HG03064 (cell line): ENCODE data around the gene TRIM67.
A peak's percentile ranks its signal among the peaks of the same experiment; 100 is the strongest.
"Not testable (repeated sequence)": the region's sequence is repeated elsewhere in the genome, so short reads cannot be mapped to it uniquely, and the experiment has no call there.

ENCODE experiments used
- ATAC-seq: cut with Tn5 transposase; IDR thresholded peaks from one replicate; pipeline ENCODE4 v1.9.1; 2021; ENCODE audit warnings: low read depth; ENCODE audit not compliant: unreplicated experiment

TRIM67 gene

DNA sequence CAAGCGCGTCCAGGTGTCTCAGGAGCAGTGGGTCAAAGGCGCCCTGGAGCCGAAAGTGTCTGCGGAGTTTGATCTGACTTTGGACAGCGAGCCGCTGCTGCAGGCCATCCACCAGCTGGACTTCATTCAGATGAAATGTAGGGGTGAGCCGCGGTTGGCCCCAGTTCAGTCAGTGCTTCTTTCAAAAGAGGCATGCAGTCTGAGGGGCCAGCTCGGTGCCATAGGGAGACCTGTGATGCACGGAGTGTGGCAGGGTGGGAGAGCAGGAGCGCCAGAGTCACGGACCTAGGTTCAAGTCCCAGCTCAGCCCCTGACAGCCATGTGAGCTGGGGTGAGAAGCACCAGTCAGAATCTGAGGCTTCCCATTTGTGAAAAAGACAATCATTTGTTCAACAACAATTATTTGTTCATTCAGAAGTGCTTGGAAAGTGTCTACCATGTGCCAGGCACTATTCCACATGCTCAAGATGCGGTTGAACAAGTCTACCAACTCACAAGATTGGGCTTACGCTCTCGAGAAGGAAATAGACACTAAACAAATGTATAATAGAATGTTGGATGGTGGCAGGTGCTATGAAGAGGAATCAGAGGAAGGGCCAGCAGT lies 39.6 kb downstream of the TRIM67 start:
- no peak for ATAC-seq

GRCh38 chr1:231201979-231202633 lies 40.2 kb downstream of the TRIM67 start:
- ATAC-seq, result no peak

DNA sequence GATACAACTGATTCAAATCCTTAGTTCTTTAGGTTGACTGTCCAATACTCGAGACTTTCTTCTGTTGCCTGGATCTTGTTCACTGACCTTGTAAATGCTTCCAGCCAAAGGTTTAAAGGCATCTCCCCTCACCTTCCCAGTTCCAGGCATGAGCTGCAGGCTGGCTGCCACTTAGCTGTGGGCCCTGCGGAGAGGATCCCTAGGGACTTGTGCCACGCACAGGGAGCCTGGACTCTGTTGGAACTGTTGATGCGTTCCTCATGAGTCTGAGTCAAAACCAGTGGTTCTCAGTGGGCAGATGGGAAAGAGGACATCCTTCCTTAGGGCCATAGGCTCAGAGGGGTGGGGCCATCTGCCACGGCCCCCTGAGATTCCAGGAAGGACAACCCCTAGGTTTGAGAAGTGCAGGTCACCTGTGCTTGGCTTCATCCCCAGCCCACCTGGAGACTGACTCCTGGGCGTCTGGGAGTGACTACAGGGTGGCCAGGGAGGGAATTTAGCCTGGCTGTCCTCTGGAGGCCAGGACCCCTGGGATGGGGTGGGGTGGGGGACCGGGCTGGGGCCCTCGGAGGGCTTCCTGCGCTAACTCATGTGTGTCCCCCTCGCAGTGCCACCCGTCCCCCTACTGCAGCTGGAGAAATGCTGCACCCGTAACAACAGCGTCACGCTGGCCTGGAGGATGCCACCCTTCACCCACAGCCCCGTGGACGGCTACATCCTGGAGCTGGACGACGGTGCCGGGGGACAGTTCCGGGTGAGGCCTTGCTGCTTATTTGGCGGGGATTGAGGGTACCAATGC lies 41.6 kb downstream of the TRIM67 start:
- ATAC-seq, result no peak

DNA sequence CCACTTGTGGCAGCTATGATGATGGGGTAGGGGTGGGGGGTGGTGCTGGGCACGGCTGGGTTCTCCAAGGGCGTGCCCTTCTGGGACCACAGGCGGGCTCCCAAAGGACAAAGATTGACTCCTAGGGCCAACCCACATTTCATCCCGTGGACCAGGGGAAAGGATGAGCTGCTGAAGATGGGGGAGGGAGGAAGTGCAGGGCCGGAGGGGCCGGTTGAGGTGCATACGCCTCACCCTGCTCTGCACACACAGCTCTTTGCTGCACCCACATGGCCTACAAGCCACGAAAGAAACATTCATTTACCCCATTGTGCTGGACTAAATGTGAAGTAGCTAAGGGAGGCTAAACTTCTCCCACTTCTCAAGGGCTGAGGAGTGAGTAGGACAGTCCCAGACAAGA lies 45.0 kb downstream of the TRIM67 start:
- no peak for ATAC-seq

DNA sequence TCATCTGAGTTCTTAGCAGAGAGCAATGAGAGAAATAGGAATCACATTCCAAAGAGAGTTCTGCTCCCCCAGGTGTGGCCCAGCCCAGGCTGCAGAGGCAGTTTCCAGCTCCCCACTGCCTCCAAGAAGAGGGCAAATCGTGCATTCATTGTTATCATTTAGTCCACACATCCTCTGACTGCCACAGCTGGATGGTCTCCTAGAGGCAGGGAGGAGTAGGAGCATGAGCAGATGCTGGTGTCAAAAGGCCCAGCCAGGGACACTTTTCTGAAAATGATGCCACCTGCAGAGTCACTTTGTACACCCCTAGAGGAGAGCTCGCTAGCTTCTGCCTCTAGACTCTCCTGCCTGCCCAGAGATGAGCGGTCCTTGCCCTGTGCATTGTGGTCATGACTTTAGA lies 45.6 kb downstream of the TRIM67 start:
- ATAC-seq, result no peak

- no peak for ATAC-seq
Measured at GRCh38 chr1:231208980-231209379, 47.1 kb downstream of the TRIM67 start.

GRCh38 chr1:231209531-231209930 lies 47.7 kb downstream of the TRIM67 start:
- ATAC-seq, result no peak

- no peak for ATAC-seq
Measured at GRCh38 chr1:231210126-231210525, 48.3 kb downstream of the TRIM67 start.

DNA sequence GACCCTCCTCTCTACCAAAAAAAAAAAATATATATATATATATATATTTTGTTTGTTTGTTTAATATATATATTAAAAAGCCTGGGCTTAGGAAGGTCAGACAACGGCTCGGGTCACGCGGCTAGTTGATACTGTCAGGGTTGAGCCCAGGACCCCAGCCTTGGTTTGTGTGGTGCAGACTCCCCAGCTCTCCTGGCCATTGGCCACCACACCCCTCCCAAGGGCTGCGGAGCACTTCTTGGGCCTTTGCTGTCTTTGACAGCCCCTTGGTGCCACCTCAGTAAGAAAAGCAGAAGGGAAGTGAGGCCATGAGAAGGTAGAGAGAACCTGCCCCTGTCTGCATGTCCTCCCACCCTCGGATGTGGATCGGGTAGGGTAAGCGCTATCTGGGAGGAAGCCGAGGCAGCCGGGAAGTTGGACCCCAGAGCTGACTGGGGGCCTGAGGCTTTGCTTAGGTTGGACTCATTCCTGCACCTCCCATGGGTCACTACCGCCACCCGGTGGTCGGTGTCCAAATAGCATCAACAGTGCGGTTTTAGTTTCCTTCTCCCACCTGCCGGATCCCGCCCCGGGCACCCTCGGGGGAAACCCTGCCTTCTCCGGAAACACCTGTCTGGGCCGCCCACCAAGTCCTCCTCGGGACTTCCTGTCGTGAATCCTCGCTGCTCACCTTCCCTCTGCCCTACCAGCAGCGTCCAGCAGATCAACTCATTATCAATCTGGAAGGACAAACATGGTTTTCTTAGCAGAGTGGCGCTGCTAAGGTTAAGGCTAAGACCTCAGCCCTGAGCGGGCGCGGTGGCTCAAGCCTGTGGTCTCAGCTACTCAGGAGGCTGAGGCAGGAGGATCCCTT lies 49.4 kb downstream of the TRIM67 start:
- peak; percentile 78 for ATAC-seq

DNA sequence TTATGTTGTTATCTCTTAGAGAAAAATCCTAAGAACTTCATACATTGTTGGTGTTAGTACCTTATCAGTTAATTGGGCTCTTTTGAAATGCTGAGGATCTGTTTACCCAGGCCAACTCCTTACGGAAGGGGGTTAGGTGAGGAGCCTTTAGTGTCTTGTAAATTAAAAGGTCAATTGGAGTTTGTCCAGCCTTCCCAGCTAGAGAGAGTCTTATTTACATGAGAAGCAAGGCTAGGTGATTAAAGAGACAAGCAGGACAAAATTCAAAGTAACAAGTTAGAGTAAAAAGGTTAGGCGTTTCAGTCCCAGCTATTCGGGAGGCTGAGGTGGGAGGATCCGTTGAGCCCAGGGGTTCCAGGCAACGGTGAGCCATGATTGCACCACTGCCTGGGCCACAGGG lies 50.4 kb downstream of the TRIM67 start:
- ATAC-seq, result not testable (repeated sequence)

- no peak for ATAC-seq
Measured at GRCh38 chr1:231213831-231214573, 52.1 kb downstream of the TRIM67 start.

GRCh38 chr1:231214918-231215680 lies 53.2 kb downstream of the TRIM67 start:
- no peak for ATAC-seq

DNA sequence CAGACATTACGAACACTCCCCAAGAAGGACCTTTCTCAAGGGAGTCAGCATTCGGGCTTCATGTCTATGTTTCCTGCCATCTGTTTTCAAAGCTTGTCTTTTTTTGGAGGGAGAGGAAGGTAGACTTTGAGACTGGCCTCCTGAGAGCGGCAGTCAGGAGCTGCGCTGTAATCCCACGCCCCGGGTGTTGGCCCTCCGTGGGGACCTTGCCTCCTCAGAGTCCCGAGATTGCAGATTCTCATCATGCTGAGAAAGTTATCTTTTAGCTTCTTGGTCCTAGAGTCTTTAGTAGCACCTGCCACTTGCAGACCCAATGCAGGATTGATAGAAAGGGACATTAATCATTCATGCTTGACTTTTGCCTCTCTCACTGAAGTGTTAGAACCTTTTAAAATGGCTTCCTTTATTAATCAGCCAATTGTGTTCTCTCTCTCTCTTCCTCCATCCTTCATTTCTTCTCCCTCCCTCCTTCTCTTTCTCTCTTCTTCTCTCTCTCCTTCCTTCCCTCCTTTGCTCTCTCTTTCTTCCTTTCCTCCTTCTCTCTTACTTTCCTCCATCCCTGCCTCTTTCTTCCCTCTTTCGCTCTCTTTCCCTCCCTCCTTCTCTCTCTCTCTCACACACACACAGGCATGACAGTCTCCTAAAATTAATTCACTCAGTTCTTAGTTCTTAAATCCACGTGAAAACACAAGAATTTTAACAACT lies 54.0 kb downstream of the TRIM67 start:
- ATAC-seq, result no peak

GRCh38 chr1:231216498-231216897 lies 54.6 kb downstream of the TRIM67 start:
- ATAC-seq, result no peak

- no peak for ATAC-seq
Measured at GRCh38 chr1:231217056-231217455, 55.2 kb downstream of the TRIM67 start.

GRCh38 chr1:231218078-231218477 lies 56.2 kb downstream of the TRIM67 start:
- no peak for ATAC-seq

GRCh38 chr1:231219422-231220401 lies 57.9 kb downstream of the TRIM67 start:
- no peak for ATAC-seq

GRCh38 chr1:231220801-231221200 lies 58.9 kb downstream of the TRIM67 start:
- ATAC-seq, result no peak
